NCI-H446 (cell line): Measurements from ENCODE around the gene GPN2.
"Not testable (repeated sequence)": the region's sequence is repeated elsewhere in the genome, so short reads cannot be mapped to it uniquely, and the experiment has no call there.

ENCODE experiments used
- DNase-seq, 2 experiments: peaks; one replicate each; lab custom pipeline; 2025; lab: John Stamatoyannopoulos, UW

The GPN2 gene

DNA sequence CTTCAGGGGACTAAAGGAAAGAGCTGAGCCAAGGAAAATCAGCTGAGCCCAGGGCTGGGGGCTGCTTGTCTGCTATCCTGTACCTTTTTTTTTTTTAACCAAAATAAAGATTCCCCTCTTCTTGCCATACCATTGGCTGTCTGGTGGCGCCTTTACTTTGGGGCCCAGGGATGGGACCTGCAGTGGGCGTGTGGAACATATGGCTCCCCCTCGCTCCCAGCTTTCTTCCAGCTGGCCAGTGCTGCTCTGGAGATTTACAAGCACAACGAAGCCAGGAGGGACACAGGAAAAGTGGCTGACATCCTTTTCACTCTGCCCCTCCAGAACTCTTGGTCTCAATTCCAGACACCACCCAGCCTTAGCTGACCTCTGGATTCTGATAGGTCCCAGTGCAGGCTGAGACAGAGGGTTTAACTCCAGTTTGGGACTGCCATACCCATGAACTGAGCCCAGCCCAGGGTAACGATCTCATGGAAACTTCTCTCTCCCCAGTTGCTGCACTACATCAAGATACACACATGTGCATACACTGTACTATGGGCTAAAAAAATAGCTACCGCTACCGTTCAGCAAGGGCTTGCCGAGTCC lies 32.5 kb downstream of the GPN2 start:
- DNase-seq = no peak

DNA sequence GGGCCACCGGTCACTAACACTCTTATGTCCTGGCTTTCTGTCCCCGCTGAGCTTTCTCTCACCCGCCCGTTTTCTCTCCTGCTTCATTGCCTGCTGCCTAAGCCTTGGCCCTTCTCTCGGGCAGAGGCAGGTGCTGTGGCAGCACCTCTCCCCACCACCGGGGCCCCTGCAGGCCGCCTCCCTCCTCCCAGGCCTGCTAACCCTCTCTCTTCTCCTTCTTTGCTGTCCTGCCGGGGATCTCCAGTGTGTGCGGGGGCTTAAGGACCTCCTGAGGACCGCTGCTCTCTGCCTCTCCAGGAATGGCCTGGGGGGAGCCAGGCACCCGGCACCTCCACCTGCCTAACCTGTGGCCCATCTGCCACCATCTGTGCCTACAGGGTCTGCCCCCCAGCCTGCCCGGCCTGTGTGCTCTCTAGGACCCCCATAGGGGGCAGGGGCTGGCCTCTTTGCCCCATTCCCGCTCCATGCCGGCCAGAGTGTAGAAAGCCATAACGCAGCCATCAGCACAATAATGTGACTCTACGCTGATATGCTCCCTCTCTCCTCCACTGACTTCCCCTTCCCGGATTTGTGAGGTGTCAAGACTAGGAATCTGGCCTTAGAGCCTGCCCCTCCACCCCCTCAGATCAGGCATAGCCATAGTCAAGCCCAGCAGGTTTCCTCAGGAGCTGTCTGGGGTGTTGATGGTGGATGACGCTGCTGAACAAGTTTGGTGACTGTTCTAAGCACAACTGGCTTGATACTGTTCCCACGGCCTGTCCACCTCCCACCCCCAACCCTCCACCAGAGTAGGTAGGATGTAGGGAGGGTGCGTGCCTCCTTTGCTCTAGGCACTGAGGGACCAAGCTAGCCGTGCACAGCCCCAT lies 33.2 kb downstream of the GPN2 start:
- no peak for DNase-seq

DNA sequence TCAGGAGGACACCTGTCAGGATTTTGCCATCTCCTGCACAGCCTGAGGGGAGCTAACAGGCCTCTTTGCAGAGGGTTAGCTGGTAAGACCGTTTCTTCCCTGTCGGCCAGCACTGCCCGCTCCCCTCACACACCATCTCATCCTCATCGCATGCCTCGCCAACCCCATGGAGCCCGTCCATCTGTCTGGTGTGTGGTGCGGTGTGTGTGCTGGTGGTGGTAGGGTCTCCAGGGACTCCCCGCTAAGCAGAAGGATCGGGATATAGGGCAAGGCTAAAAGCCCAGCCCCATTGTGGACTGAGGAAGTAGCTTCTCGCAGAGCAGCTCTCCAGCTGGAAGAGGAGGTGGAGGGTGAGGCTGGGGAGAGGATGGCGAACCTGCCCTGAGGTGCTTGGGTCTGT lies 33.9 kb downstream of the GPN2 start:
- DNase-seq = no peak

DNA sequence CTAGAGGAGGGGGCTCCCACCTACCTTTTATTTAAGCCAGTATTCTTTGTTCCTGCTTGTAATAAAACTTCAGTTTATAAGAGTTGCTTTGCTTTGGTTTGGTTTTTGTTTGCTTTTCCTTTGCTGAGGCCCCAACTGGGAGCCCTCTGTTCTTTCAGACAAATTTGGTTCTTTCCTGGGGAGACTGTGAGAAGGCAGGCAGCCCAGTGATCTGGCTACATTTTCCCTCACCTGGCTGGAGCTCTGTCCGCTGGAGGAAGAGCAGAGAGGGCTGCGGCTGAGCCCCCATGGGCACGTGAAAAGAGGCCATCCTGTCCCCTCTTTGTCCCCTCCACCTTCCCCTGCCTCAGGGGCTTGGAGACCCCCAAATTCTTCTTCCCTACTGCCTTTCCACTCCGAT lies 34.4 kb downstream of the GPN2 start:
- no peak for DNase-seq

DNA sequence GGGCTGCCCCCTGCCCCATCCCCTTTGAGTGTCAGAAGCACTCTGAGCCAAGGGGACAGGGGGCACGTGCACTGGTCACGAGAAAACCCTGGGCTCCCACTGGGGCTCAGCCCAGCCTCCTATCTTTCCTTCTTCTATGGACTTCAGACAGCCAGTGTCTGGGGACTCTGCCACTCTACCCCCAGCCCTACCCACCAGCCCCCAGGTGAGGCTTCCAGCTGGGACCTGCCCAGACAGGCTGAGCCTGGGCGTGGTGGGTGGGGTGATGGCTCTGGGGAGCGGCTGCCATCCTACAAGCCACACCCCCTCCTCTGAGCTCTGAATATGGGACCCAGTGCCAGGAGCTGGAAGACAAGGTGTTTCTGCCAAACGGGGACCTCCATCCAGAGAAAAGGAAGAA lies 35.2 kb downstream of the GPN2 start:
- DNase-seq = no peak

DNA sequence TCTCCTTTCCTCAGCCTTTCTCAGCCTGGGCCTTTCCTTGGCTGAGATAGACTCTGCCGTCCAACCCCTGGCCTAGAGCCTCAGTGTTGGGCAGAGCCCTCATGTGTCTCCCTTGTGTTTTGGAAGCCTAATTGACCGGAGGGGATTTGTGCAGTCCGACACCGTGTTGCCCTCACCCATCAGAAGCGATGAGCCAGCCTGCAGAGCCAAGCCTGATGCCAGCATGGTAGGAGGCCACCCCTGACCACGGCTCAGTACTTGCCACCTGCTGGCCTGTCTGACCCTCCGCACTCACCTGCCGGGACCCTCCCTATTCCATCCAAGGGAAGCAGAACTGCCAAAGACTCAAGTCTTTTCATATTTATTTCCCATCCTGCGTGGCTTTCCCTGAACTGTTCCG lies 36.5 kb downstream of the GPN2 start:
- DNase-seq = no peak

DNA sequence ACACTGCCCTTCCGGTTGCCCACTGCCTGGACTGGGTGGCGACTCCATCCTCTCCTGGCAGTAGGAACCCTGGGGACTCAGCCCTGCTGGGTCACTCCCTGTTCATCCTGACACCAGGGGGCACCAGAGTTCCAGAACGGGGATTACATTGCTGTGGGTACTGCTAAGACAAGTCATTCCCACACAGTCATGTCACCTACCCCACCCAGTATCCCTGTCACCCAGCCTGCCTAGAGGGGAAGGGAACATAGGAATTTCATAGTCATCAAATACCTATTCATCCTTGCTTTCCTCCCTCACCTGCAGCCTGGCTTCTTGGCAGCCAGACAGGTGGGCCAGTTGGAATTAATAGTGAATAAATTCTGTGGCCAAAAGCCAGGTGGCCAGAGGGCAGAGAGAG lies 36.9 kb downstream of the GPN2 start:
- peak; percentile 9 to 54 for DNase-seq

DNA sequence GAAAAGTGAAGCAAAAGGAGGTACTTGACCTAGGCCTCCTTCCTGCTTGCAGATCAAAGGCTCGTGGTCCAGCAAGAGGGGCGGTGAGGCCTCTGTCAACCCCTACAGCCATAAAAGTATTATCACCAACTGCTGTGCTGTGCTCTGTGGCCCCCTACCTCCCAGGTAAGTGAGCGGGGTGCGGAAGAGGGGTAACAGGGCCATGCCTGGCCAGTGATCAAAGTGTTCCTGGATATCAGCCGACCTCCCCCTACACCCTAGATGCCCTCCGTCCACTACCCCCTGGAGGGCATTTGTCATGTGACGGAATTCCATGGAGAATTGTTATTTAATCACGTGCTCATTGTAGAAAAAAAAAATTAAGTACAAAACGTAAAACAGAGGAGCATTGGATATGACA lies 37.4 kb downstream of the GPN2 start:
- DNase-seq = no peak

DNA sequence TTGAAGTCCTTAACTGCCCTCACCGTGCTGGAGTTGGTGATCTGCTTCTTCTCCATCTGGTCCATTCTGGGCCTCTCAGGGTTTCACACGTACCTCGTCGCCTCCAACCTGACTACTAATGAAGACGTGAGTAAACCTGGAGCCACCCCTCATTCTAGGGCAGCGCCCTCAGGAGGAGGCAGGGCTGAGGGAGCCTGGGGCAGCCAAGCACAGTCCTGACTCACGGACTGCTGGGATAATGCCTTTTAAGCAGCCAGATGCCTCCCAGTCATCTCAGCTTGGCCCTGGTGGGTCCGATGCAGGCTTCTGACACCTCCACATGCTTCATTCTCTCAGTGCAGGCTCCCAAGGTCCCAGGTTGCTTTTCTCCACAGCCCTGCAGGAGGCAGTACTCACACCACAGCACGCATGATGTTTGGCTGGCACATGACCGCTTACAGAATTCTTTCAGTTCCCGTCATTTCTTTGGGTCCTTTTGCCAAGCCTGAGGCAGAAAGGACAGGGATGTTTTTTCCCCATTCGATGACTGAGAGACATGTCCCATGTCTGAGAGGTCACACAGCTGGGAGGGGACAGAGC lies 38.9 kb downstream of the GPN2 start:
- DNase-seq = no peak

DNA sequence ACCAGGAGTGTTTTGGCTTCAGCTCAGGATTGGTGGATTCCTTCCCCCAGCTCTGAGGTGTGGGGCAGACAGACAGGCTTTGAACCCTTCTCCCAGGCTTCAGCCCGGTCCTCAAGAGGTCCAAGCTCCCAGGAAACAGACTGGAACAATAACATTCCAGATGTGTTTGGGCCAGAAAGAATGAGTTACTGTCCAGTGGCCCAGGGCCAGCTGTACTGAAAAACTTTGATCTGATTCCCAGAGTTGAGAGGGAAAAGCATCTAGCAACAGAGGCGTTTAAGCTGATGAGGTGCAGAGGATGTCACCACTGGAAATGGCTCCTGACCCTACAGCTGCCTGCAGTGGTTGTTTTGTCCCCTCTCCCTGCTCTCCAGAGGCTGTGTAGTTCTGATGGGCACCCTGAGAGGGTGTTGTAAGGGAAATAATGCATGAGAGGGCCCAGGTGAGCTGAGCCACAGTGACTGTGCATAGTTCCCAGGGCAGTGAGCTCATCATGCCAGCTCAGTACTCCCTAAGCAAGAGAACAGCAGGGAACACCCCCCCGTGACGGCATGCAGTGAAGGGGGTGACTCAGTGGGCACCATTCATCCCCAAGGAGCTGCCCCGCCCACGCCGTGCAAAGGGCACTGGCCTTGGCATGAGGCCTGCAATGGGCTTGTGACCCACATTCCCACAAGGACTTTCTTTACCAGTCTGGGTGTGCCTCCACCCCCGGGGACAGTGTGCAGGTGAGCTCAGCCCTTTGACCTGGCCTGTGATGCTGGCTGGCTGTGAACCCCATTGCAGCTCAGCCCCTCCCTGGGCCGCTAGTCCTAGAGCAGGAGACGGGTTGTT lies 40.9 kb downstream of the GPN2 start:
- no peak for DNase-seq

DNA sequence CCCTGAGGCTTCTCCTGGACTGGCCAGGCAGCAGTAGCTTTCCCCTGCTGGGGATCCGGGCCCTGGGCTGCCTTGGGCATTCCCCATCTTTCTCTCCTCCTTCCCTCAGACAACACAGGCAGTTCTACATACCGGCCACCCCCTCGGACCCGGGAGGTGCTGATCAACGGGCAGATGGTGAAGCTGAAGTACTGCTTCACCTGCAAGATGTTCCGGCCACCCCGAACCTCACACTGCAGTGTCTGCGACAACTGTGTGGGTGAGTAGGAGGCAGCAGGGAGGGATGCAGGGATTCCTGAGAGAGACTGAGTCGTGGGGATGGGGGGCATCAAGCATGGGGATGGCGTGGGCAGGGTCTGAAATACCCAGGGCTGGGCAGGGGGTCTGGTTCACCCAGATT lies 41.6 kb downstream of the GPN2 start:
- no peak for DNase-seq

DNA sequence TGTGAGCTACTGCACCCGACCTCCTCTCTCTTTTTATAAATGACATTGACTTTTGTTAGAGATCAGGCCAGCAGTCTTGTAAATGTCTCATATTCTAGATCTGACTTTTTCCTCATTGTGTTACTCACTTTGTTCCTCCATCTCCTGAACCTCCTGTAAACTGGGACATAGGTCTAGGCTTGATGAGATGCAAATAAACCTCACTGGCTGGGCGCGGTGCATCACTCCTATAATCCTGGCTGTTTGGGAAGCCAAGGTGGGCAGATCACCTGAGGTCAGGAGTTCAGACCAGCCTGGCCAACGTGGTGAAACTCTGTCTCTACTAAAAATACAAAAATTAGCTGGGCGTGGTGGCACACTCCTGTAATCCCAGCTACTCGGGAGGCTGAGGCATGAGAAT lies 42.3 kb downstream of the GPN2 start:
- not testable (repeated sequence) for DNase-seq

DNA sequence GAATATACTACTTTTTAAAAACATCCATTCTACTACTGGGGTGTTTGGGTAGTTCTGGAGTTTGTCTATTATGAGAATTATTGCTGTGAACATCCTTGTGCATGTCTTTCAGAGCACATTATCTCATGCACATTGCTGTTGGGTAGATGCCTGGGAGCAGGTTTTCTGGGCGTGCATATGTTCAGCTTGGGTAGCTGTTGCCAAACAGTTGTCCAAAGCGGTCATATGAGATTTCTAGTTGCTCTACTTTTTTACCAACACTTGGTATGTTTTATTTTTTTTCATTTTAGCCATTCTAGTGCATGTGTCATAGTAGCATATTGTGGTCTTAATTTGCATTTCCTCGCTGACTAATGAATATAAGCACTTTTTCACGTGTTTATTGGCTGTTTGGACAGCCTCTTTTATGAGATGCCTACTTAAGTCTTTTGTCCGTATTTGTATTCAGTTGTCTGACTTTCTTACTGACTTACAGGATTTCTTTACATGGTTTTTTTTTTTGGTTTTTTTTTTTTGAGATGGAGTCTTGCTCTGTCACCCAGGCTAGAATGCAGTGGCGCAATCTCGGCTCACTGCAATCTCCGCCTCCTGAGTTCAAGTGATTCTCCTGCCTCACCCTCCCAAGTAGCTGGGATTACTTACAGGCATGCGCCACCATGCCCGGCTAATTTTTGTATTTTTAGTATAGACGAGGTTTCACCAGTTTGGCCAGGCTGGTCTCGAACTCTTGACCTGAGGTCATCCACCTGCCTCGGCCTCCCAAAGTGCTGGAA lies 45.5 kb downstream of the GPN2 start:
- no peak for DNase-seq

DNA sequence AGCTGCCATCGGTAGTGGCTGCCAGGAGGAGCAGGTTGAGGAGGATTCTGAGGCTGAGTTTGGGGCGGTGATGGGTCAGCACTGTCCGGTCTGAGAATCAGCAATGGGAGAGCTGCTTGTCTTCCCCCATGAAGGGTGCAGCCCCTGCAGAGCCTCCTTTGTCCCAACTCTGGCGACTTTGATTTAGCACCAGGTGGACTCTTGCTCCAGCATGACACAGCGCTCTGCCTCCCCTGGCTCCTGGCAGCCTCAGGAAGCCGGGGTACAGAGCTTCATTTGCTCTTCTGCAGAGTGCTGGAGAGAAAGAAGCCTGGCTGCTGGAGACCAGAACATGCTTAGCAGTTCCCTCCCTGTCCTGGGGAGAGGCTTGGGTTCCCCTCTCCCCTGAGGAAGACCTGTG lies 50.3 kb downstream of the GPN2 start:
- no peak for DNase-seq

DNA sequence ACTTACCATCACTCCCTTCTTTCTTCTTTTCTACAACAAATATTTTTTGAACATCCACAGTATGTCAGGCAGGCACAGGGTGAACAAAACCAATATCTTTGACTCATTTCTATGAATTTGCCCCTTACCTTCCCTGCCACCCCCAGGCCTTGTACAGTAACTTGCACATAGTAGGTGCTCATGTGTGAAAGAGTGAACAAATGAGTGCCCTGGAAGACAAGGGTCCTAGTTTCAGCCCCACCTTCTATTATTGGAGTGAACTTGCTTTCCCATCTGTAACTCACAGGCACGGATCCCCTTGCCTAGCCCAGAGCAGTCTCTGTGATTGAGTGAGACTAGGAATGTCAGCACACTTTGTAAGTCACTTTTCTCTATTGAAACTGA lies 50.8 kb downstream of the GPN2 start:
- no peak for DNase-seq

DNA sequence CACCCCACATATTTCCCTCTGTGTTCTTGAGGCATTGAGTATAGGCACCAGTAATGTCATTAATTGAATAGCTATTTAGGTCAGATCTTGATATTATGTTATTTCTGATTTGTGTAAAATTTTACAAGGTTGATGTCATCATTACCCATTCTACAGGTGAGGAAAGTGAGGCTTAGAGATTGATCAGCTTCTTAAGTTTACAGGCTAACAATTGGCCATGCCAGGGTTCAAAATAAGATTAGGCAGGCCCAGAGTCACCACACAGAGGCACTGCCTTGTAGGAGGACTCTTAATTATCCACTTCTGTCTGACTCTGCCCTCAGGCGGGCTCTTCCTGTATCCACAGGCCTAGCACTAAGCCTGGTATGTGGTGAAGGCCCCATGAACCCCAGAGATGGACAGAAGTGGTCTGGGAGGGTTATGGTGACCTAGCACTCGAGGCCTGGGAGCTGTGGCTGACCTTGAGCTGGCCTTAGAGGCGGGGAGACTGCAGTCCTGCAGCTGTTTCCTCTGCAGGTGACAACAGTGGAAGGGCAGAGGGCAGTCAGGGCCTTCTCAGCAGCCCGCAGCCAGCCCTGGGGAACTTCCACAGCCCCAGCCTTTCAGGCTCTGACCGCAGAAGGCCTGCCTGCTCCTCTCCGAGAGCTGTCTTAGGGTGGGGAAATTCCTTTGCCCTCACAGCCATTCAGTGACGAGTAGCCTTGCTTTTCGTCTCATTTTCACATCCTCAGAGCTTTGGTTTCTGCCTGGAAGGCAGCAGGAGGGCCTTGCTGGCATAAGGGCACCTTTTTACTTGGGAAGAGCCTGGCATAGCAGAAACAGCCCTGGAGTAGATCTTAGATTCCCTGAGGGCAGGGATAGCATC lies 51.4 kb downstream of the GPN2 start:
- DNase-seq = no peak

DNA sequence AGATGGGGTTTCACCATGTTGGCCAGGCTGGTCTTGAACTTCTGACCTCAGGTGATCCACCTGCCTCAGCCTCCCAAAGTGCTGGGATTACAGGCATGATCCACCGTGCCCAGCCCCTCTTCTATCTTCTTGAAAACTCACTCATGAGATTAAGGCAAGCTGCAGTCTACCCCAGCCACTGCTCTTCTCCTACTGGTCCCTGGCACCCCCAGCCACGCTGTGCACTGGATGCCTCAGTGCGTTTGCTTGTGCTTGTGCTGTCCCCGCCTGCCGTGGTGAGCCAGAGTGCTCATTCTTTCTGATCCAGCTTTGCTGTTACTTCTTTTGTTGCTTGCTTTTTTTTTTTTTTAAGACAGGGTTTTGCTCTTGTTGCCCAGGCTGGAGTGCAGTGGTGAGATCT lies 52.4 kb downstream of the GPN2 start:
- not testable (repeated sequence) for DNase-seq

DNA sequence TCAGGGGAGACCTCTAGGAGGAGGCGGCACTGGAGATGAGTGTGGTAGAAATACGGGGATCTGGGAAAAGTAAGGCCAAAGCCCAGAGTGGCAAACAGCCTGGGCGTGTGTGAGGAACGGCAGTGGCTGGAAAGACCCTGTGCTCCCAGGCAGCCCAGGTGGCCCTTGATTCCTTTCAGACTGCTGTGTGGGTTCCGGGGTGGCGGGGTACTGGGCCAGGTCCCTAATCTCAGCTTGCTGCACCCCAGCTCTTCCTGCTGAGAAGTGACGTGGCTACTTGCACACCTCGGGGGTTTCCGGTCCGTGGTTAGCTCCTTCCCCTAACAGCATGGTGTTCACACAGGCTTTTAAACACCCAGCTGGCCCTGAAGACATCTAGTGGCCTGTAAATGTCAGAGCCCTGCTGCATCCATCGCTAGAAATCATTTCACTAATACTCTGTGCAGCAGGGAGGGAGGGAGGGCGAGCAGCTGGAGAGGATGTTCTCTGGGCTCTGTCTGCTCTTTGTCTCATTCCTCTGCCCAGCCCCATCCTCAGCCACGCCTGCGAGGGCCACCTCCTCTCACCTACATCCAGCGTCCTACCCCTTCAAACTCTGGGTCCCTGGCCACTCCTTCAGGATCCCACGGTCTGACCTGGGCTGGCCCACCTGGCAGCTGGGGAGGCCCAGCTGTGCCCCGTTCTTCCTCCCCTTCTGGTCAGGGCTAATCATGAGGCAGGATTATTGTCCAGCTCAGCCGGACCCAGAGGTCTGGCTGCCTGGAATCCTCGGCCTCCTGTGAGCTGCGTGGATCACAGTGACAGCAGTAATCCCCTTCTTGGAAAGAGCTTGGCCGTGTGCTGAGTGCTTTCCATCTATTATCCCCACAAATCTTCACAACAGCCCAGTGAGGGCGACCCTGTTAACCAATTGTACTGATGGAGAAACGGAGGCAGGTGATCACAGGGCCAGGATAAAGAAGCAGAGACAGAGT lies 56.4 kb downstream of the GPN2 start:
- no peak for DNase-seq

DNA sequence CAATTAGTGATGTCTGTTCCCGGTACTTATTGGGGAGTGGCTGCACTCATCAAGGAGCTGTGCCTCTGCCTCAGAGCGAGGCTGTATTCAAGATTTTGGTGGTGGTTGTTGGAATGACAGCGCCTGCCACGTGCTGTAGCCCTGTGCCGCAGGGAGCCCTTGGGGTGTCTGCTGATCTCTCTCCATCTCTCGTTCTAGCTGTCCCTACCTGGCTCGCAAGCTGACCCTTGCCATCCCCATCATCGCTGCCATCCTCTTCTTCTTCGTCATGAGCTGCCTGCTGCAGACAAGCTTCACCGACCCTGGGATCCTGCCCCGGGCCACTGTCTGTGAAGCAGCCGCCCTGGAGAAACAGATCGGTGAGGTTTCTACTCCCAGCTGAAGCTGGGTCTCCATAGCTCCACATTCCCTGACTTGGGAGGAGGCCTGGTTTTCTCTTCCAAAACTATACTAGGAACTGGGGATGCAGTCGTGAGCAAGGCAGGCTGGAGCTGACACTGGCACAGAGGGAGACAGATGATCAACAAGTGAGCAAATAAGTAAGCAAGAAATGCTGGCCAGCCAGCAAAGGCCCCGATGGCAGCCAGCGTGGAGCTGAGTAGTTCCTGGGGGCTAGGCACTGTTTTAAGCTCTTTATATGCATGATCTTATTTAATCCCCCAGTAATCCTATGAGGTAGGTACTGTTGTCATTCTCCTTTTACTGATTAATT lies 57.7 kb downstream of the GPN2 start:
- no peak for DNase-seq
